IMR-90 (cell line): Measurements from ENCODE around the gene FN1. TPM values are rescaled to one million over a fixed set of nuclear protein-coding genes. Genes with fewer than 3 reads are reported as not detected.
A peak's percentile ranks its signal among the peaks of the same experiment; 100 is the strongest.

Experiments used
- ATAC-seq: fragments of 200-7000 bp; cut with Tn5 transposase; 2 replicates; pipeline ENCODE4 v1.9.1; 2020; ENCODE audit warnings: low read depth, mild to moderate bottlenecking, moderate library complexity
- BruUV-seq: library from RNA; stranded (reverse); fragments of 400-500 nt; replicated peaks from 2 replicates; lab custom pipeline; 2021; lab: Mats Ljungman, UMichigan
- CTCF ChIA-PET: fragments of 300-600 bp; formaldehyde crosslinking; extraction: SDS; loops from one replicate; lab custom pipeline; 2021; ENCODE audit warnings: antibody characterized with exemption; lab: Yijun Ruan, JAX
- POLR2A ChIA-PET: fragments of 300-600 bp; sonication (Branson Sonifier 250); formaldehyde crosslinking; loops from one replicate; lab custom pipeline; 2022; ENCODE audit warnings: antibody characterized with exemption; ENCODE audit not compliant: unreplicated experiment; lab: Charles Lee
- DNase-seq: peaks from one replicate; pipeline ENCODE4 v3.0.0; 2013
- H2AFZ ChIP-seq: replicated peaks from 2 replicates; pipeline ENCODE3; 2013; ENCODE audit warnings: low read length, mild to moderate bottlenecking; ENCODE audit not compliant: poor library complexity
- H2AK5ac ChIP-seq: 2 replicates; pipeline ENCODE4 v1.6.1; 2013; ENCODE audit warnings: low read depth, low read length, inconsistent platforms
- H2AK9ac ChIP-seq: replicated peaks from 2 replicates; pipeline ENCODE3; 2013; ENCODE audit warnings: mild to moderate bottlenecking, low read depth, low read length, moderate library complexity; ENCODE audit not compliant: poor library complexity
- H2BK120ac ChIP-seq: 2 replicates; pipeline ENCODE4 v1.6.1; 2013; ENCODE audit warnings: low read depth, low read length, inconsistent platforms
- H2BK15ac ChIP-seq: 3 replicates; pipeline ENCODE4 v1.6.1; 2013; ENCODE audit warnings: low read depth, low read length, inconsistent platforms
- H2BK20ac ChIP-seq: 2 replicates; pipeline ENCODE4 v1.6.1; 2013; ENCODE audit warnings: low read depth, mild to moderate bottlenecking, inconsistent platforms, low read length, moderate library complexity
- H2BK5ac ChIP-seq: 2 replicates; pipeline ENCODE4 v1.6.1; 2013; ENCODE audit warnings: mild to moderate bottlenecking, low read depth, low read length, inconsistent platforms; ENCODE audit not compliant: poor library complexity, severe bottlenecking
- H3K14ac ChIP-seq: replicated peaks from 2 replicates; pipeline ENCODE4 v1.6.1; 2013; ENCODE audit warnings: low read depth, low read length, inconsistent platforms
- H3K18ac ChIP-seq: 2 replicates; pipeline ENCODE4 v1.6.1; 2013; ENCODE audit warnings: low read depth, low read length, control low read depth
- H3K23ac ChIP-seq: 2 replicates; pipeline ENCODE4 v1.6.1; 2013; ENCODE audit warnings: low read depth, low read length, inconsistent platforms
- H3K27ac ChIP-seq: 2 replicates; pipeline ENCODE4 v1.5.1; 2013; ENCODE audit warnings: mild to moderate bottlenecking, control low read depth, low read length; ENCODE audit not compliant: insufficient read depth
- H3K27me3 ChIP-seq: 2 replicates; pipeline ENCODE4 v1.6.1; 2013; ENCODE audit warnings: low read length; ENCODE audit not compliant: control insufficient read depth, insufficient read depth
- H3K36me3 ChIP-seq: 2 replicates; pipeline ENCODE4 v1.6.1; 2013; ENCODE audit warnings: low read length, mixed read lengths; ENCODE audit not compliant: control insufficient read depth, insufficient read depth
- H3K4ac ChIP-seq: 2 replicates; pipeline ENCODE4 v1.6.1; 2013; ENCODE audit warnings: low read depth, low read length, inconsistent platforms
- H3K4me1 ChIP-seq: 2 replicates; pipeline ENCODE4 v1.6.1; 2013; ENCODE audit warnings: low read length, mixed read lengths; ENCODE audit not compliant: control insufficient read depth, insufficient read depth
- H3K4me2 ChIP-seq: 2 replicates; pipeline ENCODE4 v1.6.1; 2013; ENCODE audit warnings: low read depth, mild to moderate bottlenecking, control low read depth, low read length, moderate library complexity
- H3K4me3 ChIP-seq: 2 replicates; pipeline ENCODE4 v1.5.1; 2013; ENCODE audit warnings: low read depth, mild to moderate bottlenecking, control low read depth, low read length, moderate library complexity; ENCODE audit not compliant: insufficient read depth
- H3K56ac ChIP-seq: 2 replicates; pipeline ENCODE4 v1.6.1; 2013; ENCODE audit warnings: low read length, inconsistent platforms; ENCODE audit not compliant: insufficient read depth; ENCODE audit errors: extremely low read depth
- H3K79me1 ChIP-seq, 2 experiments: 2 replicates each; pipeline ENCODE4 v1.6.1; 2013; ENCODE audit warnings: low read length in 2 of 2, inconsistent platforms in 1 of 2, low read depth in 1 of 2
- H3K9ac ChIP-seq: 2 replicates; pipeline ENCODE4 v1.6.1; 2013; ENCODE audit warnings: low read depth, low read length, control low read depth
- H3K9me1 ChIP-seq: 2 replicates; pipeline ENCODE4 v1.6.1; 2013; ENCODE audit warnings: low read length, inconsistent platforms; ENCODE audit not compliant: insufficient read depth
- H3K9me3 ChIP-seq: 2 replicates; pipeline ENCODE4 v1.6.1; 2013; ENCODE audit warnings: low read length; ENCODE audit not compliant: control insufficient read depth, insufficient read depth
- H4K20me1 ChIP-seq: 2 replicates; pipeline ENCODE4 v1.6.1; 2013; ENCODE audit warnings: low read length, inconsistent platforms; ENCODE audit not compliant: insufficient read depth
- H4K5ac ChIP-seq: 2 replicates; pipeline ENCODE4 v1.6.1; 2013; ENCODE audit warnings: mild to moderate bottlenecking, low read depth, low read length, control low read depth
- H4K8ac ChIP-seq, 2 experiments: 2 replicates each; pipeline ENCODE4 v1.6.1; 2013; ENCODE audit warnings: low read depth in 2 of 2, low read length in 2 of 2, control low read depth in 1 of 2, inconsistent platforms in 1 of 2
- H4K91ac ChIP-seq: 2 replicates; pipeline ENCODE4 v1.6.1; 2013; ENCODE audit warnings: low read depth, low read length, inconsistent platforms; ENCODE audit not compliant: insufficient read depth
- CTCF ChIP-seq: conservative IDR thresholded peaks from 2 replicates; pipeline ENCODE4 v1.5.1; 2012; ENCODE audit warnings: mild to moderate bottlenecking, low read depth, low read length, improper control_type of control experiment
- ELK1 ChIP-seq: fragments of 150-350 bp; IDR thresholded peaks from 2 replicates; pipeline ENCODE4 v1.6.1; 2016; ENCODE audit warnings: low read depth, mild to moderate bottlenecking, low read length, moderate library complexity, borderline replicate concordance
- MXI1 ChIP-seq: IDR thresholded peaks from 2 replicates; pipeline ENCODE4 v1.6.1; 2012; ENCODE audit warnings: low read depth, mild to moderate bottlenecking, low read length, moderate library complexity, borderline replicate concordance
- POLR2A ChIP-seq: IDR thresholded peaks from 2 replicates; pipeline ENCODE4 v1.6.1; 2012; ENCODE audit warnings: mild to moderate bottlenecking, low read depth, low read length
- RFX5 ChIP-seq: IDR thresholded peaks from 2 replicates; pipeline ENCODE4 v1.8.0; 2012; ENCODE audit warnings: low read depth, mild to moderate bottlenecking, low read length, moderate library complexity
- SMC3 ChIP-seq: fragments of 150-350 bp; IDR thresholded peaks from 2 replicates; pipeline ENCODE4 v1.6.1; 2016; ENCODE audit warnings: low read depth, mild to moderate bottlenecking, antibody characterized with exemption, low read length, moderate library complexity
- USF2 ChIP-seq: fragments of 150-350 bp; IDR thresholded peaks from 2 replicates; pipeline ENCODE4 v1.6.1; 2017; ENCODE audit warnings: mild to moderate bottlenecking, antibody characterized with exemption, low read length, low read depth
- WGBS, 2 experiments: methylation state at CpG; one replicate each; pipeline versions ENCODE4 v1.1.5 to v1.1.7; 2013; ENCODE audit warnings: missing lambda C conversion rate in 2 of 2; ENCODE audit not compliant: insufficient read length in 1 of 2; ENCODE audit errors: extremely low coverage in 2 of 2; 5-methylcytosine and 5-hydroxymethylcytosine counted together
- dilution Hi-C: fragments of 300-500 bp; cut with HindIII; formaldehyde crosslinking; loops from one replicate; pipeline ENCODE4 v1.14.3; 2018; ENCODE audit warnings: low sequenced_read_pairs; ENCODE audit not compliant: unreplicated experiment
- in situ Hi-C: fragments of 300-500 bp; cut with MboI; formaldehyde crosslinking; loops from 3 replicates; pipeline ENCODE4 v1.14.3; 2019; ENCODE audit warnings: low sequenced_read_pairs, inconsistent platforms, mixed read lengths
- intact Hi-C: fragments of 100-400 bp; cut with micrococcal nuclease; formaldehyde crosslinking; loops from 2 replicates; pipeline ENCODE4 v1.10.0; 2022
- polyA plus RNA-seq, 3 experiments: library from polyadenylated mRNA; depleted of rRNA; stranded (reverse); fragments of >200 nt; gene quantifications; 2 replicates each; pipeline ENCODE4 v1.2.3, GENCODE V29; 2012; ENCODE audit warnings: low replicate concordance in 1 of 3
- total RNA-seq: library from RNA; depleted of rRNA; stranded (reverse); fragments of >200 nt; gene quantifications from 2 replicates; pipeline ENCODE4 v1.2.3, GENCODE V29; 2012

FN1 gene
- total and polyA plus RNA-seq, 2 of the 4 experiments (the other 2 are of a cell fraction) = 8,243 to 13,004 TPM

- H3K14ac ChIP-seq = no peak overlapping the region
- TF ChIP-seq CTCF (no peak), RFX5 (no peak), USF2 (no peak), SMC3 (no peak), MXI1 (no peak), POLR2A (peak; percentile 14), ELK1 (no peak)
- H3K79me1 ChIP-seq = peaks cover 0 to 3% of the 10 kb centered on the region in 2 experiments; a peak in 1 of 4 replicates
- WGBS, 2 experiments = no CpG with 5 or more reads among the region's 15 CpGs
- DNase-seq (peak; percentile 47), ATAC-seq (no peak)
- H2BK20ac ChIP-seq = no peak overlapping the region
- H2AK9ac ChIP-seq = no peak overlapping the region
- no peak overlapping the region for H3K4ac ChIP-seq
- no peak overlapping the region for H2BK120ac ChIP-seq
- H2BK15ac ChIP-seq = no peak overlapping the region
- CTCF ChIA-PET = no interaction called here
- no peak overlapping the region for H3K4me3 ChIP-seq
- no peak overlapping the region for H4K5ac ChIP-seq
- H2AK5ac ChIP-seq = no peak overlapping the region
- H3K9me3 ChIP-seq = no peaks in the 10 kb centered on the region
- no peaks in the 10 kb centered on the region for H3K27me3 ChIP-seq
- H4K8ac ChIP-seq = no peak overlapping the region
- in situ Hi-C loops = no loop called here
- H3K4me2 ChIP-seq = no peak overlapping the region
- H3K27ac ChIP-seq = no peak overlapping the region
- no peak overlapping the region for H3K9ac ChIP-seq
- peaks cover 13% of the 10 kb centered on the region for H4K20me1 ChIP-seq
- H2BK5ac ChIP-seq = no peak overlapping the region
- no peak overlapping the region for H4K91ac ChIP-seq
- dilution Hi-C loops = no loop called here
- no peak overlapping the region for H2AFZ ChIP-seq
- peaks cover 3% of the 10 kb centered on the region; the same call in 1 of the 2 replicates for H3K4me1 ChIP-seq
- POLR2A ChIA-PET = no interaction called here
- H3K36me3 ChIP-seq = peaks cover 33% of the 10 kb centered on the region
- no peak overlapping the region for H3K56ac ChIP-seq
- H3K9me1 ChIP-seq = peaks cover 2% of the 10 kb centered on the region; the same call in 1 of the 2 replicates
- no peak overlapping the region for H3K18ac ChIP-seq
- no peak overlapping the region; the same call in 1 of the 2 replicates for H3K23ac ChIP-seq
- no TSS peak for BruUV-seq
- intact Hi-C loops = no loop called here
Observed at GRCh38 chr2:215358891-215359575, 76.8 kb downstream of the FN1 start.
